ENCODE measurements around the gene MADCAM1.
A peak's percentile ranks its signal among the peaks of the same experiment; 100 is the strongest.

The MADCAM1 gene

DNA sequence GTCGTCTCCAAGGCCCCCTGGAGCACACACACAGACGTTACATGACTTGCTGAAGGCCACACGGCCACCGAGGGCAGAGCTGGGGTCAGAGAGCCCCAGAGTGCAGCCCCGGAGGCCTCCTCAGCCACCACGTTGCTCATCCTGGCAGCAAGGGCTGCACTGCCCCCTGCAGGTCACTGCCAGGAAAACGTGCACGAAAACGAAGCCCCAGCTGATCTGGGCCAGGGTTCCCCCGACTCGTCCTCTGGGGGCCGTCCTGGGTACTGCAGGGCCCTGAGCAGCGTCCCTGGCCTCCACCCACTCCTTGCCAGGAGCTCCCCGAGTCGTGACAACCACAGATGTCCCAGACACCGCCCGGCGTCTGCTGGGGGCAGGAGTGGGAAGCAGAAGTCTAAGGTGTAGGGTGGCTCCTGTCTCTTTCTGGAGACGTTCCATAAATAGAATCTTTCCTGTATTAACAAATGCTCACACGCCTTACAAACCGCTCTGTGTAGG lies 14.4 kb downstream of the MADCAM1 start:
- peak; percentile 95 for DNase-seq

DNA sequence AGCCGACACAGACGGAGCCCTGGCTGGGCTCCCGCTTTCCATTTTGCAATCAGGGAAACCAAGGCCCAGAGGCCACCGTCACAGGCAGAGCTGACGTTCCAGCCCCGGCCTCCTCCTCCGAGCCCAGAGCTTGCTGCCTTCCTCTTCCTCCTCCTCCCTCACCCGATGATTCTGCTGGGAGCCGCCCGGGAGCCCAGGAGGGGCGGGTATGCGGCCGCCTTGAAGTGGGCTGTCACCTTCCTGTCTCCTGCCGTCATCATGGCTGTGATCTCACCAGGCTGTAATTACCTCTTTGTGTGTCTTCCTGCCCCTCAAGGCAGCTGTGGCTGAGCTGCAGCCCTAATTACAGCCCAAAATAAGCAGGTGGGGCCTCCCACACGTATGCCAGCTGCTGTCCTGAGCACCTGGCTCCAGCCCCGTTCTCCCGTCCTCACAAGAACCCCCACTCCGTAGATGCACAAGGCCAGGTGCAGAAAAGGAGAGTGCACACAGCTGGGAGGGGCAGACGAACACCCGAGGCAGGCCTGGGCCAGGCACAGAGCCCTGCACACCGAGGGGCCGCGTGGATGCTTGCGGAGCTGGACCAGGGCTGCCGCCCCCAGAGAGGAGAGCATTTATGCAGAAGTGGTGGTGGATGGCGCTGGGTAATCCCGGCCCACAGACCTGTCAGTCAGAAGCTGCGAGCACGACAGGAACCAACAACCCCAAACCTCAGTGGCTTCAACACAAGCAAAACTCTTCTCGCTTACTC lies 15.0 kb downstream of the MADCAM1 start:
- DNase-seq = peak; percentile 77

DNA sequence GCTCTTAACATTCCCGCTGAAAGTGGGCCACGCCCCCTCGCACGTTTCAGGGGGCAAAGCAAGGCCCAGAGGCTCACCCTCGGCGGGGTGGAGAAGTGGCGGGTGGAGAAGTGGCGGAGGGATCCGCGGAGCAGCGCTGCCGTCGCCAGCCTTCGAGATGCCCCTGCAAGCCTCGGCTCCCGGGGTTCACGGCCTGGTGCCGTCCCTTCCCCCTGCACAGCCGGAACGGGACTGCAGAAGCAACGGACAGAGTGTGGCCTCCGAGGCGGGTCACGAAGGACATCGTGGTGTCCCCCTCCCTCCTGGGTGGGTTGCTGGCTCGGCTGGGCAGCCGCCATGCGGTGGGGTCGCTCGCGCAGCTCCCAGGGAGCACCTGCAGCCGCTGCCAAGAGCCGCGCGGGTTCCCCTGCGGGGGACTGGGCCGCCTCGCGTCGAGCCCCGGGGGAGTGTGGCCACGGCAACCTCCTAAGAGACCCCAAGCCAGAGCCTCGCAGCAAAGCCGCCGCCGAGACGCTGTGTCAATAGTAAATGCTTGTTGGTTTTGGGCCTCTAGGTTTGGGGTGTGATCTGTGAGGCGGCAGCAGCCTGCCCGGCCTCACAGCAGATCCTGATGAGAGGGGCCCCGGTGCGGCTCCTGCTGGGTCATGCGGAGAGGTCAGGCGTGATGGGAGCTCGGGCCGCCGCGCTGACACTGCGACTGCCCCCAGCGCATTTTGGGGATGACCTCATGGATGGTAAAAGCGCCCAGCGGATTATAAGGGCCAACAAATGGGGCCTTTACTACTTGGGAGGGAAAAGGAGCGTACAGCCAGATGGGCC lies 16.5 kb downstream of the MADCAM1 start:
- no peak for DNase-seq

DNA sequence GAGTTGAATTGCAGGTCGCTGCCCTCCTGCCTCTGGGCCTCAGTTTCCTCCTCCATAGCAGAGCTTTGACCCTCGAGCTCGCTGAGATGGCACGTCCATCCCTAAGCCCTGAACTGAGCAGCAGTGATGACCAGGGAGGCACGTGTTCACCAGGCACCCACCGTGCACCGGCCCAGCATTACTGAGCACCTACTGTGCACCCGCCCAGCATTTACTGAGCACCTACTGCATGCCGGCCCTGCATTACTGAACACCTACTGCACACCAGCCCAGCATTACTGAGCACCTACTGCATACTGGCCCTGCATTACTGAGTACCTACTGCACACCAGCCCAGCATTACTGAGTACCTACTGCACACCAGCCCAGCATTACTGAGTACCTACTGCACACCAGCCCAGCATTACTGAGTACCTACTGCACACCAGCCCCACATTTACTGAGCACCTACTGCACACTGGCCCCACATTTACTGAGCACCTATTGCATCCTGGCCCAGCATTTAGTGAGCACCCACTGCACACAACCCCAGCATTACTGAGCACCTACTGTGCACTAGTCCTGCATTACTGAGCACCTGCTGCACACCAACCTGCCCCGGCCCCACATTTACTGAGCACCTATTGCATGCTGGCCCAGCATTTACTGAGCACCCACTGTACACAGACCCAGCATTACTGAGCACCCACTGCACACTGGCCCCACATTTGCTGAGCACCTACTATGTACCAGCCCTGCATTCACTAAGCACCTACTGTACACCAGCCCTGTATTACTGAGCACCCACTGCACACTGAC lies 17.3 kb downstream of the MADCAM1 start:
- DNase-seq = no peak

DNA sequence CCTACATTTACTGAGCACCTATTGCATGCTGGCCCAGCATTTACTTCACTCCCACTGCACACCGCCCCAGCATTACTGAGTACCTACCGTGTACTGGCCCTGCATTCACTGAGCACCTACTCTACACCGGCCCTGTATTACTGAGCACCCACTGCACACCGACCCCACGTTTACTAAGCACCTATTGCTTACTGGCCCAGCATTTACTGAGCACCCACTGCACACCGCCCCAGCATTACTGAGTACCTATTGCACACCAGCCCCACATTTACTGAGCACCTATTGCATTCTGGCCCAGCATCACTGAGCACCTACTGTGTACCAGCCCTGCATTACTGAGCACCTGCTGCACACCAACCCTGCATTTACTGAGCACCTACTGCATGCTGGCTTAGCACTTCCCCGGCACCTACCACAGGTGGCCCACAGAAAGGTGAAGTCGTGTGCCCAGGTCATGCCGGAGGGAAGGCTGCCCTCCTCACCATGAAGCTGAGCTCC lies 17.9 kb downstream of the MADCAM1 start:
- DNase-seq = no peak

DNA sequence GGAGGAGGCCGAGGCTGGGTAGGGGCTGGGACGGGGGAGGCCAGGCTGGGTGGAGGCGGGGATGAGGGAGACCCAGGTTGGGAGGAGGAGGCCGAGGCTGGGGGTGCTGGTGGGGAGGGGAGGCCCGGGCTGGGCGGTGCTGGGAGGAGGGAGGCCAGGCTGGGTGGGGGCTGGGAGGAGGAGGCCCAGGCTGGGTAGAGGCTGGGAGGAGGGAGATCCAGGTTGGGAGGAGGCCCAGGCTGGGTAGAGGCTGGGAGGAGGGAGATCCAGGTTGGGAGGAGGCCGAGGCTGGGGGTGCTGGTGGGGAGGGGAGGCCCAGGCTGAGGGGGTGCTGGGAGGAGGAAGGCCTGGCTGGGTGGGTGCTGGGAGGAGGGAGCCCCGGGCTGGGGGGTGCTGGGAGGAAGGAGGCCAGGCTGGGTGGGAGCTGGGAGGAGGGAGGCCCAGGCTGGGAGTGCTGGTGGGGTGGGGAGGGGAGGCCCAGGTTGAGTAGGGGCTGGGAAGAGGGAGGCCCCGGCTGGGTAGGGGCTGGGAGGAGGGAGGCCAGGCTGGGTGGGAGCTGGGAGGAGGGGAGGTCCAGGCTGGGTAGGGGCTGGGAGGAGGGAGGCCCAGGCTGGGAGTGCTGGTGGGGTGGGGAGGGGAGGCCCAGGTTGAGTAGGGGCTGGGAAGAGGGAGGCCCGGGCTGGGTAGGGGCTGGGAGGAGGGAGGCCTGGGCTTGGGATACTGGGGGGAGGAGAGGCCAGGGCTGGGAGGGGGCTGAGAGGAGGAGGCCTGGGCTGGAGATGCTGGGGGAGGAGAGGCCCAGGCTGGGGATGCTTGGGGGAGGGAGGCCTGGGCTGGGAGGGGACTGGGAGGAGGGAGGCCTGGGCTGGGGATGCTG lies 21.7 kb downstream of the MADCAM1 start:
- DNase-seq = no peak

DNA sequence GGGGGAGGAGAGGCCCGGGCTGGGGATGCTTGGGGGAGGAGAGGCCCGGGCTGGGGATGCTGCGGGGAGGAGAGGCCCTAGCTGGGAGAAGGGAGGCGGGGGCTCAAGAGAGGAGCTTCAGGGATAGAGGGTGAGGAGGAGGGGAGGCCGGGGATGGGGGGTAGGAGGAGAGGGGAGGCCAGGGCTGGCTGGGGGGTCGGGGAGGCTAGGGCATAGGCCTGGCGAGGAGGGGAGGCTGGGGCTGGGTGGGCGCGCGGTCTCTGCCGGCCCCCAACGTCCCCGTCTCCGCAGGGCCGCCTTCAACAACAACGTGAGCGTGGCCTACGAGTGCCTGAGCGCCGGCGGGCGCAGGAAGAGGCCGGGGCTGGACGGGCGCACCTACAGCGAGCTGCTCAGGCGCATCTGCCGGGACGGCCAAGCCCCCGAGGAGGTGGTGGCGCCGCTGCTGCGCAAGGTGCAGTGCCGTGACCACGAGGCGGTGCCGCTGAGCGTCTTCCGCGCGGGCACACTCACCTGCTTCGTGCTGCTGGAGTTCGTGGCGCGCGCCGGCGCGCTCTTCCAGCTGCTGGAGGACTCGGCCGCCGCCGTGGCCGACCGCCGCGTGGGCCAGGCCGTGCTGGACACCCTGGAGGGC lies 22.4 kb downstream of the MADCAM1 start:
- peak; percentile 65 for DNase-seq

DNA sequence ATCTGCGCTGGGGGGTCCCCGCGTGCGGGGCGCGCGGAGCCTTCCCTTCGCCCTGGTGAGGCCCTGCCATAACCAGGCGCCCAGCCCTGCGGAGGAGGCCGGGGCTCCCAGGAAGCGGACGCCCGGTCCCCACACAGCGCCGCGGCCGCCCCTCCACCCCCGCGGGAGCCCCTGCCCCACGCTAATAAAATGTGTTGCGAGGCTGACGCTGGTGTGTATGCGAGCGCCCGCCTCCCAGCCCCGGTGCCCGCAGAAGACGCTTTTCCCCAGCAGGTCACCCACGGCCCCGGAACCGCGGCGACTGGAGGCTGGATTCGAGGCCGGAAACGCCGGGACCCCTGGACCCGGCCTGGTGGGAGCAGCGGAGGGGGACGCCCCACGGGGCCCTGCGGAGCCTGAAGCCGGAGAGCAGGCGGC lies 23.2 kb downstream of the MADCAM1 start:
- DNase-seq = no peak

DNA sequence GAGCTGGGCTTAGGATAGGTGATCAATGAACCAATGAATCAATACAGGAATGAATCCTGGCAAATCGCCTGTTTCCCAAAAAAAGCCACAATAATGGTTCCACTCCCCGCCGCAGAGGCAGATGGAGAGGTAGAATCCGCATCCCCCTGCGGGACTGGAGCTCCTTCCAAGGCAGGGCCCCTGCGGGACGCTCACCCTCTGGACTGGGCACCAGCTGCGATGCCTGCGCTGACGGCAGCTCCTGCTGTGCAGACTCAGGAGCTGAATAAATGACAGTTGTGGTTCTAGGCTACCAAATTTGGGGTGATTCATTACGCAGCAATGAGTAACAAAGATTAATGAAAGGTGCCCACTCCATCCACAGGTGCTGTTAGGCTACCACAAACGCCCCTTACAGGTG lies 26.4 kb downstream of the MADCAM1 start:
- DNase-seq = no peak

DNA sequence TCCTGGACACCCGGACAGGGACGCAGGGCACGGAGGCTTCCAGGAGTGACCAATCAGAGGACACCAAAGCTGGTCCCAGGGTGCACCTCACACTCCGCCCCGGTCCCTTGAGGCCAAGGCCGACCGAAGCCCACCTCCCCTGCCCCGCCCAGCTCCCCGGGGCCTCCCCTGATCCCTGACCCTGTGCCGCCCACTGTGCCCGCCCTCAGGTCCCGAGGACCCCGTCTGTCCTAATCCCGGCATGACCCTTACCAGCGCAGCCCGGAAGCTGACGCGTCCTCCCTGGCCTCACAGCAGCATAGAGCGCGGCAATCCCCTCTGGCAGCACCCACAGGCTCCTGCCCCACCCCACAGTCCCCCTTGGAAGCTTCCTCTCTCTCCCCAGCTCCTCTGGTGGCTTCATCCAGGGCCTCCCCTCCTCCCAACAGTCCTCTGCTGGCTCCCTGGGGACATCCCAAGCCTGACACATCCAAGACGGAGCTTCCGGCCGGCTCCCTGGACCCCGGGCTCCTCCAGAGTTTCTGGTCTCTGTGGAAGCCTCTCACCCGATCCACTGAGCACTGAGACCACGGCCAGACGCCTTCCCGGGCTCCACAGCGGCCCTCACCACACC lies 27.9 kb downstream of the MADCAM1 start:
- no peak for DNase-seq

DNA sequence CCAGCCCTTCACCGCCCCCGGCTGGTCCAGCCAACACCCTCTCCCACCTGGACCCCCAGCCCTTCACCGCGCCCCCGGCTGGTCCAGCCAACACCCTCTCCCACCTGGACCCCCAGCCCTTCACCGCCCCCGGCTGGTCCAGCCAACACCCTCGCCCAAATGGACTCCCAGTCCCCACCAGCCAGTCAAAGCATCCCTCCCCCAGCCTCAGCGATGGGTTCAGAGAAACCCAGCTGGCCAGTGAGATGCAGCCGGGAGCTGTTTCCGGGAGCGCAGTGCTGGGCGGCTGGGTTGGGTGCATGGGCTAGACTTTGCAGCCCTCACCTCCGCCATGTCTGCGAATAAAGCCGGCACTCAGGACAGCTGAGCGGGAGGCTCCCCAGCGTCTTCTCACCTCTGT lies 28.7 kb downstream of the MADCAM1 start:
- no peak for DNase-seq

DNA sequence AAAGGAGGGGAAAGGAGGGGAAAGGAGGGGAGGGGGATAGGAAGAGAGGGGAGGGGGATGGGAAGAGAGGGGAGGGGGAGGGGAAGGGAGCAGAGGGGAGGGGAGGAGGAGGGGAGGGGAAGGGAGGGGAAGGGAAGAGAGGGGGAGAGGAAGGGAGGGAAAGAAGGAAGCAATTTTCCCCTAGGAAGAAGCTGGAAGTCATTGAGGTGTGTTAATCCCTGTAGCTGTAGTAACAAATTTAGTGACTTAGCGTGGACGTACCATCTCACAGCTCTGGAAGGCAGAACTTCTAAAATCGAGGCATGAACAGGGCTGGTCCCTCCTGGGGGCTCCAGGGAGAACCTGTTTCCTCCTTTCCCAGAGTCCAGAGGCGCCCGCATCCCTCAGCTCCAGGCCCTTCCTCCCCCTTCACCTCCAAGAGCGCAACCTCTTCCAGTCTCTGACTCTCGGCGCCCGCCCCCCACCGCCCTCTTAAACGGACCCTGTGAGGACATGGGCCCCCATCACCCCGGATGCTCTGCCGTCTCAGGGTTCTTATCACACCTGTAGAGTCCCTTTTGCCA lies 29.7 kb downstream of the MADCAM1 start:
- no peak for DNase-seq

DNA sequence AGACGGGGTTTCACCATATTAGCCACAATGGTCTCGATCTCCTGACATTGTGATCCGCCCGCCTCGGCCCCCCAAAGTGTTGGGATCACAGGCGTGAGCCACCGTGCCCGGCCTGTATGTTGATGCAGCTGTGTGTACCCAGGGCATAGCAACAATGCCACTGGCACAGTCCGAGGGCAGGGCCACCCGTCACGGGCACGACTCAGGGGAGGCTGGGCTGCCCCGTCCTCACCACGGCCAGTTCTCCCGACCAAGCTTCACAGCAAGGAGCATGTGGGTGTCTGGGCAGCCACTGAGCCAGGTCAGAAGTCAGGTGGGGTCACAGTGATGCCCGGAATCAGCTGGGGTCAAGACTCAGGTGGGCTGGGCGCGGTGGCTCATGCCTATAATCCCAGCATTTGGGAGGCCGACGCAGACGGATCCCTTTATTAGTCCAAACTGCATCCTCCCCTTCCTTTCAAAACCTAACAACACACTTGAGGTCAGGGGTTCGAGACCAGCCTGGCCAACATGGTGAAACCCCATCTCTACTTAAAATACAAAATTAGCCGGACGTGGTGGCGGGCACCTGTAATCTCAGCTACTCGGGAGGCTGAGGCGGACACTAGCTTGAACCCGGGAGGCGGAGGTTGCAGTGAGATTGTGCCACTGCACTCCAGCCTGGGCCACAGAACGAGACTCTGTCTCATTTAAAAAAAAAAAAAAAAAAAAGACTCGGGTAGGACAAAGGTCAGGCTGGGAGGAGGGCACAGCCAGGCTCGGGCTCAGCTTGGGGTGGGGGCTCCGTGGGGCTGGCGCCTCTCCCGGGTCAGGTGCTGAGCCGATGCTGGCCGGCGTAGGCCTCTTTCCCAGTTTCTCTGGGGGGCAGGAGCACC lies 34.1 kb downstream of the MADCAM1 start:
- no peak for DNase-seq

DNA sequence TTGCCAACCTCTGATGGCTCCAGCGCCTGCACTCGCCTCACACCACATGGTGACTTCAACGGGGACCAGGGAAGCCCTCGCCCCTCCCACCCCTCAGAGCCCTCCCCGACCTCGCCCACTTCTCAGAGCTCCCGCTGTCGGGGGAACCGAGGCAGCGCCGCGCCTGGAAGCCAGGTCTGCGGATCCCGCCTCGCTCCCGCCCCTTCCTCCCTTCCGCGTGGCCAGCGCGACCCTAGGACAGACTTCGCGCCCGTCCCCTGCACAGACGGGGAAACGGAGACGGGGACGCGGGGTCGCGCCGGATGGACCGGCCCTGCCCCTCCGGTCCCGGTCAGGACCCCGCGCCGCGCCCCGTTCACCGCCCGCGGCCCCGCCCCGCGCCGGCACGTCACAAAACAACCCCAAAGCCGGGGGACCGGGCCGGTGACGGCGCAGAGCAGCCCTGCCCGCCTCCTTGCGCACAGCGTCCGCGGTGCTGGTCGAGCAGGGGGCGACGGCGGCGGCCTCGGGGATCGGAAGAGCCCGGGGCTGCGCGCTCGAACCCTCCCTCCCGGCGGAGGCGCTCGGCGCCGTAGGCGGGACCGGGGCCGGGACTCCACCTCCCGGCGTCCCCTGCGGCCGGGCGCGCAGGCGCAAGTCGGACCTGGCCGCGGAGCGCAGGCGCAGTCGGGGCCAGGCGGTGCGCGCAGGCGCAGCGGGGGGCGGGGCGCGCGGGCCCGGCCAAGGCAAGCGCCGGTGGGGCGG lies 34.9 kb downstream of the MADCAM1 start:
- peak; percentile 88 for DNase-seq

DNA sequence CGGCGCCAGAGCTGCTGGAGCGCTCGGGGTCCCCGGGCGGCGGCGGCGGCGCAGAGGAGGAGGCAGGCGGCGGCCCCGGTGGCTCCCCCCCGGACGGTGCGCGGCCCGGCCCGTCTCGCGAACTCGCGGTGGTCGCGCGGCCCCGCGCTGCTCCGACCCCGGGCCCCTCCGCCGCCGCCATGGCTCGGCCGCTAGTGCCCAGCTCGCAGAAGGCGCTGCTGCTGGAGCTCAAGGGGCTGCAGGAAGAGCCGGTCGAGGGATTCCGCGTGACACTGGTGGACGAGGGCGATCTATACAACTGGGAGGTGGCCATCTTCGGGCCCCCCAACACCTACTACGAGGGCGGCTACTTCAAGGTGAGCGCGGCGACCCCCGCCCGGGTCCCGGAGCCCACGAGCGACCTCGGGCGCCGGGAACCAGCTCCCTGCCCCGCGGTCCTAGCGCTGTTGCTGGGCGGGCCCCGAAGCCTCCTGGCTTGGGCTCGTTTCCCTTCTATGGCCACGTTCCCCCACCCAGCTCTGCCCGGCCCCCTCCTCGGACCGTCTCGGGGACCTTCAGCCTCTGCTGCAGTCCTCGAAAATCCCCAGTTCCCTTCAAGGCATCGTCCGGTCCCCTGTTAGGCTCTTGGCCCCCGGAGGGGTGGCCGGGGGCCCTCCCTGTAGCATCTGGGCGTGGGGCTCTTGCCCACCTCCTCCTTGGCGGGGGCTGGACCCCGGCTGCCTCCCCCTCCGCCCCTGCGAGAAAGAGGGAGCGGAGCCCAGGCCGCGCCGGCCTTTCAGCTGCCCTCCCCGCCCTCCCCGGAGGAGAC lies 35.7 kb downstream of the MADCAM1 start, which contains the start of gene CDC34:
TSS of gene CDC34 (plus strand) at position 8 of the 808 bp plus-strand sequence. CDS start at position 180, 172 bp downstream.
- DNase-seq = no peak

DNA sequence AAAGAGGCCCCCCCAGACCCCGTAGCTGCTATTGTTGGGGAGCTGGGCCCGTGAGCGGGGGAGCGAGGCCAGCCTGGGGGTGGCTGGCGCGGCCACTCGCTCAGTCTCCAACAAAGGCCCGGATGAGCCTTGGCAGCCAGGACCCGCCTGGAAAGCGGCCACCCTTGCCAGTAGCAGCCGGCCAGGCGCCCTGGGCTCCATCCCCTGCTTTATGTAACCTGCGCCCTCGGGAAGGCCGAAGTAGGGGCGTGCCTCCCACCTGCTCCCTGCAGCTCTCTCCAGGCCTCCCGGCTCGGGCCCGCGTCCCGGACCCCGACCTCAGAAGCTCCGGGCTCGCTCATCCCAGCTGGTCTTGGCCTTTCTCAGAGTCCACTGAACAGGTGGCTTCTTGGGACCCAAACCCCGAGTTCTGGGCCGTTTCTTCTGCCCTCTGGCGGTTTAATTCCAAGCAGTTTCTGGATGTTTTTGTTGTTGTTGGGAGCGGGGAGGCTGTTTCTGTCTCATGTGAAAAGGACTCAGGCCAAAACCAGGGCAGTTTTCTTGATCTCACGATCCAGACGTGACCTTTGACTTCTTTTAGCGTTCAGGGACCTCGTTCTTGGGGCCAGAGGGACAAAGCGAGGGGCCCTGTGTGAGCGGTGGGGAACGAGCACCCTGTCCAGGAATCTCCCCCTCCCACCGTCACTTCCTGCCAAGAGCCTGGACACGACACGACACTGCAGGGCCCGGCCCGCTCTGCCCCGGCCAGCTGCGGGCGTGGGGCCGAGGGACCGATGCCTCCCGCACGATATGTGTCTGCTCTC lies 36.5 kb downstream of the MADCAM1 start:
- peak; percentile 35 for DNase-seq
